ENCODE results near the gene GNS. TPM values are rescaled to one million over a fixed set of nuclear protein-coding genes. Genes with fewer than 3 reads are reported as not detected.

GNS gene
- total and polyA plus RNA-seq, 2 of the 13 experiments (the other 11 are each of a cell fraction or from before 2014, with no cell fraction given), result 49.8 to 51.0 TPM

DNA sequence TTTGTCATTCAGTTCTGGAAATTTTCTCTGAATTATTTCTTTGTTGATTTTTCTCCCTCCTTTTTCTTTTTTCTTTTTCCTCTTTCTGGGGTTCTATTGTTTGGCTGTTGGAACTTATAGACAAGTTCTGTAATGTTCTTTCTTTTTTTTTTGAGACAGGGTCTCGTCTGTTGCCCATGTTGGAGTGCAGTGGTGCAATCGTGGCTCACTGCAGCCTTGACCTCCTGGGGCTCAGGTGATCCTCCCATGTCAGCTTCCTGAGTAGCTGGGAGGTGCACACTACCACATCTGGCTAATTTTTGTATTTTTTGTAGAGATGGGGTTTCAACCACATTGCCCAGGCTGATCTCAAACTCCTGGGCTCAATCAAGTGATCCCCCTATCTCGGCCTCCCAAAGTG lies 35.1 kb upstream of the GNS start:
- no peaks in the 10 kb centered on the region for H3K9me3 ChIP-seq (ENCODE audit: low read length)
- no peaks in the 10 kb centered on the region for H3K27me3 ChIP-seq (ENCODE audit: control insufficient read depth in 1 of 2, insufficient read depth in 2 of 2, low read length in 2 of 2)
- H3K9ac ChIP-seq (ENCODE audit: insufficient read depth, low read depth, low read length), result no peak overlapping the region
- POLR2A ChIA-PET, result interaction anchor here (1.1 kb wide), 1 partner anchor 14 kb away, joined by 3 read pairs; no protein-coding TSS in a partner anchor
- no TSS peak for BruUV-seq (replicated peaks)
- DNase-seq (ENCODE audit: low spot score) (no peak), ATAC-seq (no peak), FAIRE-seq (no peak)
- CTCF ChIA-PET (ENCODE audit: low intra/inter-chr PET ratio, low total read pairs), result no interaction called here
- no peak overlapping the region for H3K4me3 ChIP-seq (replicated peaks in 1 of 3; ENCODE audit: insufficient read depth in 1 of 3, low read depth in 2 of 3, low read length in 3 of 3)
- no peaks in the 10 kb centered on the region for H4K20me1 ChIP-seq (ENCODE audit: insufficient read depth, low read length)
- H3K4me2 ChIP-seq (ENCODE audit: low read depth, low read length), result 0 out of 2 replicates have a peak overlapping the region, but pooled peaks have one; percentile 10
- TF ChIP-seq SALL1 (CRISPR knock-in tag; IDR thresholded peaks at IDR 0.05), result peak; percentile 40; the same call in 1 of the 2 replicates
- TF ChIP-seq CEBPB (IDR thresholded peaks at IDR 0.05; ENCODE audit: borderline replicate concordance, low read depth, low read length), result peak; percentile 13; the same call in 1 of the 2 replicates
- no peak for TF ChIP-seq ZNF383 (CRISPR knock-in tag; IDR thresholded peaks at IDR 0.05; ENCODE audit: borderline replicate concordance)
- no peak for TF ChIP-seq ZNF24 (IDR thresholded peaks at IDR 0.05)
- peak; percentile 18; the same call in 1 of the 2 replicates for TF ChIP-seq FOSL2 (CRISPR knock-in tag; IDR thresholded peaks at IDR 0.05)
- TF ChIP-seq NR2F6 (IDR thresholded peaks at IDR 0.05), result peak; percentile 32; the same call in 1 of the 2 replicates
- TF ChIP-seq NR2F6 (CRISPR knock-in tag; IDR thresholded peaks at IDR 0.05), result peak; percentile 71
- no peak for TF ChIP-seq ZNF563 (CRISPR knock-in tag; IDR thresholded peaks at IDR 0.05)
- TF ChIP-seq ZNF121 (CRISPR knock-in tag; IDR thresholded peaks at IDR 0.05), result peak; percentile 74
- TF ChIP-seq, protein P1, sequence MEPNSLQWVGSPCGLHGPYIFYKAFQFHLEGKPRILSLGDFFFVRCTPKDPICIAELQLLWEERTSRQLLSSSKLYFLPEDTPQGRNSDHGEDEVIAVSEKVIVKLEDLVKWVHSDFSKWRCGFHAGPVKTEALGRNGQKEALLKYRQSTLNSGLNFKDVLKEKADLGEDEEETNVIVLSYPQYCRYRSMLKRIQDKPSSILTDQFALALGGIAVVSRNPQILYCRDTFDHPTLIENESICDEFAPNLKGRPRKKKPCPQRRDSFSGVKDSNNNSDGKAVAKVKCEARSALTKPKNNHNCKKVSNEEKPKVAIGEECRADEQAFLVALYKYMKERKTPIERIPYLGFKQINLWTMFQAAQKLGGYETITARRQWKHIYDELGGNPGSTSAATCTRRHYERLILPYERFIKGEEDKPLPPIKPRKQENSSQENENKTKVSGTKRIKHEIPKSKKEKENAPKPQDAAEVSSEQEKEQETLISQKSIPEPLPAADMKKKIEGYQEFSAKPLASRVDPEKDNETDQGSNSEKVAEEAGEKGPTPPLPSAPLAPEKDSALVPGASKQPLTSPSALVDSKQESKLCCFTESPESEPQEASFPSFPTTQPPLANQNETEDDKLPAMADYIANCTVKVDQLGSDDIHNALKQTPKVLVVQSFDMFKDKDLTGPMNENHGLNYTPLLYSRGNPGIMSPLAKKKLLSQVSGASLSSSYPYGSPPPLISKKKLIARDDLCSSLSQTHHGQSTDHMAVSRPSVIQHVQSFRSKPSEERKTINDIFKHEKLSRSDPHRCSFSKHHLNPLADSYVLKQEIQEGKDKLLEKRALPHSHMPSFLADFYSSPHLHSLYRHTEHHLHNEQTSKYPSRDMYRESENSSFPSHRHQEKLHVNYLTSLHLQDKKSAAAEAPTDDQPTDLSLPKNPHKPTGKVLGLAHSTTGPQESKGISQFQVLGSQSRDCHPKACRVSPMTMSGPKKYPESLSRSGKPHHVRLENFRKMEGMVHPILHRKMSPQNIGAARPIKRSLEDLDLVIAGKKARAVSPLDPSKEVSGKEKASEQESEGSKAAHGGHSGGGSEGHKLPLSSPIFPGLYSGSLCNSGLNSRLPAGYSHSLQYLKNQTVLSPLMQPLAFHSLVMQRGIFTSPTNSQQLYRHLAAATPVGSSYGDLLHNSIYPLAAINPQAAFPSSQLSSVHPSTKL (CRISPR knock-in tag; IDR thresholded peaks at IDR 0.05), result 0 out of 2 replicates have a peak, but pooled peaks have one; percentile 15
- TF ChIP-seq NR2F1 (CRISPR knock-in tag; IDR thresholded peaks at IDR 0.05), result peak in 1 of 2 experiments; percentile 60; a peak in 1 of 4 replicates
- TF ChIP-seq RARA (CRISPR knock-in tag; IDR thresholded peaks at IDR 0.05), result peak; percentile 55; the same call in 1 of the 2 replicates
- TF ChIP-seq CEBPG (CRISPR knock-in tag; IDR thresholded peaks at IDR 0.05), result 0 out of 2 replicates have a peak, but pooled peaks have one; percentile 17
- no peaks in the 10 kb centered on the region for H3K36me3 ChIP-seq (replicated peaks in 1 of 2; ENCODE audit: control insufficient read depth in 1 of 2, insufficient read depth in 2 of 2, low read length in 2 of 2)
- H3K79me2 ChIP-seq (ENCODE audit: insufficient read depth, low read length), result no peaks in the 10 kb centered on the region
- H2AFZ ChIP-seq (ENCODE audit: low read length), result no peak overlapping the region
- in situ Hi-C loops (cut with HindIII; ENCODE audit: extremely low pct_ligation_motif_present, low pct_unique_long_range_greater_than_20kb) (no loop called here), intact Hi-C loops (cut with micrococcal nuclease; ENCODE audit: unreplicated experiment) (no loop called here)
- no peak overlapping the region for H3K27ac ChIP-seq (ENCODE audit: extremely low read length, insufficient read depth, low read length)
- WGBS (ENCODE audit: low lambda C conversion rate), result 29% methylated on average over 3 of the region's 3 CpGs
- H3K4me1 ChIP-seq (ENCODE audit: insufficient read depth, low read length), result peaks cover 39% of the 10 kb centered on the region

All from HepG2 (cell line).